GM19238 (cell line): ENCODE results near the gene IKZF5.

Experiments
- DNase-seq: peaks from one replicate; pipeline ENCODE4 v3.0.0; 2011; ENCODE audit warnings: low spot score; ENCODE audit not compliant: insufficient read length

The IKZF5 gene

DNA sequence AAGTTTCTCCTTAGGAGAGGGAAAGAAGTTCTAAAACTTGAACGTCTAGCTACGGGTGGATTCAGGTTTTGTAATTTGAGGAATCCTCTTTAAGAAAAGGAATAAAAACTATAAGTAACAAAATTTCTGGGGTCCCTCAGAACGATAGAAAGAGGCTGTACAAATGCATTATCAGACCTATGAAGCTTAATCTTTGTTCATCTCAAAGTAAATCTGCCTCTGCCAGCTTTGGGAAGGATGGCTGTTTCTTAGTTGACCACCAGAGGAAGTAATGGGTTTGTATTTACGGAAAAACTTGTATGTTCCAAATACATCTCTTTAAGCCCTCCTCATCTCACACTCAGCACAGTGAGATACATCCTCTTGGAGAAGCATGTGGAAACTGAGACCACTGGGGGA, 27.5 kb downstream of the IKZF5 start:
- no peak for DNase-seq

DNA sequence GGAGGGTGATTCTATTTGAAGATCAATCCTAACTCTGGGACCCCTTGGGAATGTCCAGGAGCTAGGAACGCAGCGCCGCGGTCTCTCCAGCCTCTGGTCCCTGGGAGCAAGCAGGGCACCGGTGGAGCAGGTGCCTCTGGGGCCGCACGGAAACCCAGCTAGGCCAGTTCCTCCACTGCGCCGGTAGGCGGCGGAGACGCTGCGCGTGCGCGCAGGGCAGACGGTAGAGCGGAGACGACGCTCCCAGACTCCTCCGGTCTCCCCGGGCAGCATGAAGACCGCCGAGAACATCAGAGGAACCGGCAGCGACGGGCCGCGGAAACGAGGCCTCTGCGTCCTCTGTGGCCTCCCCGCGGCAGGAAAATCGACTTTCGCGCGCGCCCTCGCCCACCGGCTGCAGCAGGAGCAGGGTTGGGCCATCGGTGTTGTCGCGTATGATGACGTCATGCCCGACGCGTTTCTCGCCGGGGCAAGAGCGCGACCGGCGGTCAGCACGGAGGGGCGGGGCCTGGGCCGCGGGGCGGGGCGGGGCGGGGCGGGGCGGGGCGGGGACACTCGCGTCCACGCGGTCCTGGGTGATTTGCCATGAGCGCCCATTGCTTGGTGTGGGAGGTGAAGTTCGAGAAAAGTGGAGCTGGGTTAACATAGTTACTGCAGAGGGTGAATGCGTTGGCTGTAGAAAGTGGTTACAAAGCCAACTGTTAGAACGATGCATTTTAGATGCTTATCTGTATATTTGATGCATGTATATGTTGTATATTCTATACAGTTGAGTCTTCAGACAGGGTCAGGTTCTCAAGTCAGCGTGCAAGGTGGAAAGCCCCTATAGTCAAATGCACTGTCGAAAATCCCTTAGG, 28.2 kb downstream of the IKZF5 start, which contains the start of gene PSTK:
Gene PSTK (plus strand): TSS at position 193 of the 857 bp plus-strand sequence. CDS start 79 bp downstream, at position 272.
- DNase-seq: peak; percentile 94

DNA sequence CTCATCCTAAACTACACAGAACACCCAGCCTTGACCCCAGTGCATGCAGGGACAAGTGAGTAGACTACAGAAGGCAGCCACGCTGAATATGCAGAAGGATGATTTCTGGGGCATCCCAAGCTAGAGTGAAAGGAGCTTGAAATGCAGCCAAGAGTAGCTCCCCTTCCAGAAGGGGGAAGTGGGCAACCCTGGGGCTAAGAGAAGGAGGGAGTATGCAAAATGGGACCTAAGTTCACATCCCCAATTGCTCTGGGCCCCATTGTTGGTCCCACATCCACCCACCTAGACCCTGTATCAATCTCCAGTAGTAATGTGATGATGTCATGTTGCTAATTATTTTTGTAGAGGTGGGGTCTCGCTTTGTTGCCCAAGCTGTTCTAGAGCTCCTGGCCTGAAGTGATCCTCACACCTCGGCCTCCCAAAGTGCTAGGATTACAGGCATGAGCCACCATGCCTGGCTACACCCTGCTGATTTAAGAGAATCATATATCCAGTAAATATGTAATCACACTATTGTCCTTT, 34.0 kb downstream of the IKZF5 start:
- DNase-seq: no peak

DNA sequence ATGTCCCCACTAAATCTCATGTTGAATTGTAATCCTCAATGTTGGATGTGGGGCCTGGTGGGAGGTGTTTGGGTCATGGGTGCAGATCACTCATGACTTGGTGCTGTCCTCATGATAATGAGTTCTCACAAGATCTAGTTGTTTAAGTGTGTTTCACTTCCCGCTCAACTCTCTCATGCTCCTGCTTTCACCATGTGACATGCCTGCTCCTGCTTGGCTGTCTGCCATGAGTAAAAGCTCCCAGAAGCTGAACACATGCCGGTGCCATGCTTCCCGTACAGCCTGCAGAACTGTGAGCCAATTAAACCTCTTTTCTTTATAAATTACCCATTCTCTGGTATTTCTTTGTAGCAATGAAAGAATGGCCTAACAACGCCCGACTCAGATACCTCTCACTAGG, 34.6 kb downstream of the IKZF5 start:
- no peak for DNase-seq

DNA sequence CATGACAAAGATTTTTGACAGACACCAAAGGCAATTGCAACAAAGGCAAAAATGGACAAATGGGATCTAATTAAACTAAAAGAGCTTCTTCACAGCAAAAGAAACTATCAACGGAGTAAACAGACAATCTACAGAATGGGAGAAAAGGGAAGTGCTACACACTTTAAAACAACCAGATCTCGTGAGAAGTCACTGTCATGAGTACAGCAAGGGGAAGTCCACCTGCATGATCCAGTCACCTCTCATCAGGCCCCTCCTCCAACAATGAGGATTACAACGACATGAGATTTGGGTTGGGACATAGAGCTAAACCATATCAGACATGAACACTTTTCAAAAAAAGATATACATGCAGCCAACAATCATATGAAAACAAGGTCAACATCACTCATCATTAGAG, 39.9 kb downstream of the IKZF5 start:
- no peak for DNase-seq

DNA sequence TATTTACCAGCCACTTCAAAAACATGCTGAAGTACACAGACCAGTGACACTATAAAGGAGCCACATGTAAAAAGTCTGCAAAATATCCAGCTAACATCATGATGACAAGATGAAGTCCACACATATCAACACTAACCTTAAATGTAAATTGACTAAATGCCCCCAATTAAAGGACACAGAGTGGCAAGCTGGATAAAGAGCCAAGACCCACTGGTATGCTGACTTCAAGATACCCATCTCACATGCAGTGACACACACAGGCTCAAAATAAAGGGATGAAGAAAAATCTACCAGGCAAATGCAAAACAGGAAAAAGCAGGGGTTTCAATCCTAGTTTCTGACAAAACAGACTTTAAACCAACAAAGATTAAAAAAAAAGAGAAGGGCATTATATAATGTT, 41.7 kb downstream of the IKZF5 start:
- no peak for DNase-seq

DNA sequence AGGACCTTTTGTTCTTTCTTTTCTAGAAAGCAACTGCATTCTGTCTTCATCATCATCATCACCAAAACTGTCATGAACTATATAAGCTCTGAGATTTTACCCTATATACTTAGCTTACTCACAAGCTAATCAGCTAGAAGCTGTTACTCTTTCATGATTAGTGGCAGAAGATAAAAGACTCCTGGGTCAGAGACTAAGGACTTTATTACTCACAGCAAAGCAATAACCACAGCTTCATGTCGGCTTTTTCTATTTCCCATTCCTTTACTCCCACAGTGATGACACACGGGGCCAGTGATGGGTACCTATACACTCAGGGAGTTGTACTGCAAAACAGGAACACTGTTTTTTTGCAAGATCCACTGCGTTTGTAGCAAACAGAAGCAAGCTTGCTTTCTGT, 46.2 kb downstream of the IKZF5 start:
- no peak for DNase-seq

DNA sequence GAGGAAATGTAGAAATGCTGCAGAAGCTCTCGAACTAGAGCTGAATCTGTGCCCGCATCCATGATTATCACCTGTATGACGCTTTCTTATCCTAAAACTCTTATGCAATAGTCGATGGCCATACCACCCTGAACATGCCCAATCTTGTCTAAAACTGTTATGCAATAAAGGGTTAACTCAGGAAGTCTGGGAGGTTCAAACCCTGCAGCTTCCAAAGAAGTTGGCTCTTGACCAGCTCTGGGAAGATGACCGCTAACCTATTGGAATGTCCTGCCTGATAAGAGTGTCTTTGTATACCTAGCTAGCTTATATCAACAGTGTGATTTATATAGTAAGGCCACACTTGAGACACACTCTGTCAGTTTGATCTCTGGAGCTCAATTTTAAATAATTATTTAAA, 51.1 kb downstream of the IKZF5 start:
- DNase-seq: no peak

DNA sequence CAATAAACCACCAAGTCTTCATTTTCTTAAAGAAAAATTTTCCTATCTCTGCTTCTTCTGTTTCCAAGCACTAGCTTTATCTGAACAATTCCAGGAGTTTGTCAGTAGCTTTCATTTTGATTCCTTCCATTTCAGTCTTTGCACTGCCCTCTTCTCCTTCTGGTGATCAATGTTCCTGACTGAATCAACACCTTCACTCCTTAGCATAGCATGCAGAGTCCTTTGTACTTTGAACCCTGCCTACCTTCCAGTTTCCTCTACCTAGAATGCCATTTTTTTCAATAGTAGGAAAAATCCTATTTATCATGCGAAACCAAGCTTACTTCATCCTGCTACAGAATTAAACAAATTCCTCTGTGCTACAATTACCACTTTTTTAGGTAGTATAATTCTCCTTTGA, 52.7 kb downstream of the IKZF5 start:
- no peak for DNase-seq

DNA sequence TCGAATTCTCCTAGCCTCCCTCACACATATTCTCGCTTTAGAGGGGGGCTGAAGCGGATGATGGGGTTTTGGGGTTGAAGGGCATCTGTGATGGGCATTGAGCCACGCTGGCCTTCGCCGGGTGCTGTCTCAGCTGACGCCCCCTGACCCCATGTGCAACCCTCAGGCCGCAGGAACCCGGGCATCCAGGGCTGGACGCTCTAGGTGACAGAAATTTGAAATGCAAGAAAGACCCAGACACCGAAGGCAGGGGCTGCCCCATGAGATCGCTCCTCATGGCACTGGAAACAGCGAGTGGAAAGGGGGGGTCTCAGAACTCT, 53.9 kb downstream of the IKZF5 start:
- no peak for DNase-seq

DNA sequence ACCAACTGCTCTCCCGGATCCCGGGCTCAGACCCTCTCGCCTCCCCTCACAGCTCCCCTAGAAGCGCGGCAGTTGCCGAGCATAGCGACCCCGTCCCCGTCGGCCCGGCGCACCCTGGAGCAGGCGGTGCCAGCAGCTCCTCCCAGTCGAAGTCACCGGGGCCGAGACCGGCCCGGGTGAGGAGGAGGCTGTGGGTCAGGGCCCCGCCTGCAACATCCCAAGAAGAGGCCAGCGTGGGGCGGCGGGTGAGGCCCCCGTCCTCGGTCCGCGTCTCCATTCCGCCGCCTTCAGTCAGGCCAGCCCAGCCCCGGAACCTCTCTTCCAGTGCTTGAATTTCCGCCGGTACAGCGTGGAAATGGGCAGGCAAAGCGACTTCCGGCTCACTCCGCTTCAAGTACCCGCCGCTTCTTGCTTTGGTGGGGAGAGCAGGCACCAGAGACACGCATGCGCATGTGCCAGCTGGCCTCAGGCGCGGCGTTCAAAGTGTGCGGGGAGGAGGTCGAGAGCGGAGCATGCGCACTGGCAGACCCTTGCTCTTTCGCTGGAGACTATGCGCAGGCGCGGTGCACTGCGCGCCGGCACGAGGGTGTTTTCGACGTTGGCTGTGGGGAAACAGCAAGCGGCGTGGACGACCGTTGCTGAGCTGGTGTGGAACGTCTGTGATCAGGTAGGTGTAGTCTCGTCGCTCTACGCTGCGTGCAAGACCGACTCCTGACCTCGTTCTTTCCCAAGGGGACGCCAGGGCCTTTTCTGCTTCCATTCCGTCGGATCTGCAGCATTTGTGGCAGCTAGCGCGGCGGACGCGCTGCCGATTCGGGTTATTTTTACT, 54.5 kb downstream of the IKZF5 start, which contains the start of gene C10orf88:
Gene C10orf88 (minus strand): TSS at position 326 of the 829 bp plus-strand sequence. CDS start 49 bp downstream, at position 277.
- DNase-seq: peak; percentile 90

DNA sequence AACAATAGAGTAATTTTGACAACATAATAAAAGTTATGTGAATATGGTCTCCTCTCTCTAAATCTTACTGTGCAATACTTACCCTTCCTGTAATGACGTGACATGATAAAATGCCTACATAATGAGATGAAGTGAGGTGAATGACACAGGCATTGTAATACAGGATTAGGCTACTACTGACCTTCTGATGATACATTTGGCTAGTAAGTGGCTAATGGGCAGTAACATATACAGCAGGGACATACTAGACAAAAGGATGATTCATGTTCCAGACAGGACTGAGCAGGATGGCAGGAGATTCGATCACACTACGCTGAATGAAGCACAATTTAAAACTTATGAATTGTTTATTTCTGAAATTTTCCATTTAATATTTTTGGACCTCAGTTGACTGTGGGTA, 59.3 kb downstream of the IKZF5 start:
- no peak for DNase-seq
